GM12892 (cell line): Measurements from ENCODE around the gene SLC25A17.

ENCODE experiments used
- POLR2A ChIP-seq: IDR thresholded peaks from 2 replicates; pipeline ENCODE4 v1.6.1; 2011; ENCODE audit warnings: low read depth, low read length, control low read depth
- TAF1 ChIP-seq: IDR thresholded peaks from 2 replicates; pipeline ENCODE4 v1.6.1; 2011; ENCODE audit warnings: low read depth, mild to moderate bottlenecking, control low read depth, low read length, borderline replicate concordance

GRCh38 chr22:40813912-40814315, 5.2 kb downstream of the SLC25A17 start:
- no peak for TF ChIP-seq POLR2A
- no peak for TF ChIP-seq TAF1
